Fibroblast of the conjunctiva (primary cell): ENCODE data around the gene ADAM23.

Source experiments
- DNase-seq: peaks from one replicate; pipeline ENCODE4 v3.0.0-alpha.2; 2010; ENCODE audit warnings: low read depth

Gene ADAM23

GRCh38 chr2:206565666-206566065 lies 122.3 kb downstream of the ADAM23 start:
- no peak for DNase-seq

DNA sequence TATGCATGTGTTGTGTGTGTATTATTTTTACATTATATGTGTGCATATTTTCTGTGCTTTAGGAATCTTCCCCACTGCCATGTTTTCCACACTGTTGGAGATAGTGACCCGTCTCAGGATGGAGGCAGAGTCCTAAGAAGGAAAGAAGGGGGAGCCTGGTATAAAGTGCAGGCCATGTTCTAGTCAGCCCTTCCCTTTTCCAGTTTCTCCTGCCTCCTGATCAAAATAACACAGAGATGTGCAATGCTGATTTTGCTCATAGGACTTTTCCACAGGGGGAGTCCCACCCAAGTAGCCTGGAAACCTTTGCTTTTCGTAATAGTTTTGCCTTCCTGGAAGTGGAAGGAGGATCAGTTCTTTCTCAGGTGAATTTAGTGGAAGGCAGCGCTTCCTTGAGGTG lies 126.1 kb downstream of the ADAM23 start:
- no peak for DNase-seq

GRCh38 chr2:206570199-206570598 lies 126.9 kb downstream of the ADAM23 start:
- DNase-seq: no peak

DNA sequence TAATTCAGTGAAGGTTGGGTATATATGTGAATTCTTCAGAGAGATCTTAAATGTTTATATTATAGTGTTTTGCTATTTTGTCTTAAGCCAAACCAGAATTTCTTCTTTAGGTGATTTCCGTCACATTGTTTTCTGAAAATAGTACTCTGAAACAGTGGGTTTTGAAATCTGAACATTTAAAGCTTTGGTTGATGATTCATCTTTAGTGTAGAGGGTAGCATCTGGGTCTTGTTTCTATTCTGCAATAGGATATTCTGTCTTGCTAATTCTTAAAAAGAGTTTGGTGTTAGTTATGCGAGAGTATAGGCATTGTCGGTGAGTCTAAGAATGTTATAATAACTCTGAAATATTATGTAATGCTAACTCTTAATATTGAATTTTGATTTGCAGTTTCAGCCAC lies 129.4 kb downstream of the ADAM23 start:
- DNase-seq: no peak

DNA sequence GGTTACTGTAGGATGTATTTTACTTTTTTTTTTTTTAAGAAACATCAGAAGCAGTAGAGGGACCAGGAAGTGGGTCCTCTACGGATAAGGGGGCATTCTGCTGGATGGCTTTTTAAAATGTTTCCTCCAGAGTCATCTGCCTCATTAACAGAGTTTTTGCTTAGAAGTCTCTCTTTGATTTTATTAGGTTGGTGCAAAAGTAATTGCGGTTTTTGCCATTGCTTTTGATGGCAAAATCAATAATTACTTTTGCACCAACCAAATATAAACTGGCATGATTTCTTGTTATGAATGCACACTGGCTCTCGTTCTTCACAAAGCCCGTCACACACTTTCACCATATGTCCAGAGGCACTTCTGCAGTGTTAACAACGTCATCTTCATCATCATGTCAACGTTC lies 130.5 kb downstream of the ADAM23 start:
- DNase-seq: no peak

DNA sequence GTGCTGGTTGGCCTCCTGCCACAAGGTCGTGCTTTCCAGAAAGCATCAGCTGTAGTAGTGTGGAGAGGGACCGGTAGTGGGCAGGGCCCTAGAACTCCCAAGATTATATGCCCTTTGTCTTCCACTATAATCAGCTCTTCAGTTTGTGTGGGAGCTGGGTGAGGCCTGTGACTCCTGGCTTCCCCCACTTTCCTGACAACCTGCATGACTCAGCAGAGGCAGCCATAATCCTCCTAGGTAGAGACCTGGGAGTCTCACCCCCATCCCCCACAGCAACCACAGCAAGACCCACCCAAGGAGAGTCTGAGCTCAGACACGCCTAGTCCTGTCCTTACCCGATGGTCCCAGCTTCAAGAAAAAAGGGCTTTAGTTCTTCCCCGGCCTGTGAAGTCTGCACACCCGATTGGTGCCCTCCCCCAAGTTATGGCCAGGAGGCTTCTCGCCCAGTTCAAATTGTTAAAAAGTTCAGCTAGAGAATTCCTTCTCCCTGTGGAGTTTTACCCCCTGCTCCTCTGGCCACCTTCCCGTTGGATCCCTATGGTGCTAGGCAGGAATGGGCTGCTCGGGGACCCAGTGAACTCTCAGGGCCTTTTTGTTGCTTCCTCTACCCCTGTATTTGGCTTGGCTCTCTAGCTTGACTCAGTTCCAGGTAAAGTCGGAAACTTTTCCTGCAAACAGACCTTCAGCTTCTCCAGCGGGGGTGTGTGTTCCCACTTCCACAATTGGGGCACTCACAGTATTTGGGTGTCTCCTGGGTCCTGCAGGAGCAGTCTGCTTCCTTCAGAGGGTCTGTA lies 141.2 kb downstream of the ADAM23 start:
- DNase-seq: no peak

DNA sequence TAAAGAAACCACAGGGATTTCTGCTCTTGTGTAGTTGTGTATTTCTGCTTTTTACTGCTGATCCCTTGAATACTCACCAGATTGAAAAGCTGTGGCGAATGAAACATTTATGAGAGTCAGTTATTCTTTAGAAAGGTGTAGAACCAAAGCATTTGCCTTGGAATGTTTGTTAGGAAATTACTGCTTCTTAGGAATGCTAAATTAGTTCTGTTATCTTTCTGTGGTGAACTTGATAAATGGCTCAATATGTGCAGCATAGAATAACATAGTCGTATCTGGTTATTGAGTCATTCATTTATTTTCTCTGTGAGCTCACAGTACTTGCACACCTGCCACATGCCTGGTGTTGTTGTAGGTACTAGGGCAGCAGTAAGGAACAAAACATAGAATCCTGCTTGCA lies 142.0 kb downstream of the ADAM23 start:
- no peak for DNase-seq

DNA sequence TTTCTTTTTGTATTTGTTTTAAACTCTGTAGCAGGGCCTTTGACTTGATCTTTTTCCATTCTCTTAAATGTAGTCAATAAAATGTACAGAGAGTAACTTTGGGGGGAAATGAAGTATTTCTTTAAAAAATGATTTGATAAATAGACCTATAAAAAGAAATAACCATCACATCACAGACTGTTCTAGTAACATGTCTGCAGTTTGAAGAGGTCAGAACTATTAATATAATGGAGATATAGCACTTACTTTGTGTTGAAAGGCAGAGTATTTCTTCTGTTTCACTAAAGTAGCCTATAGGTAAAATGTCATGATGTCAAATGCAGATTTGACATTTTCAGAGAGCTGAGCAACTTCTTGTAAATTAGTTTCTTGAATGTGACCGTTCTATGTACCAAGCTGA lies 143.3 kb downstream of the ADAM23 start:
- no peak for DNase-seq

DNA sequence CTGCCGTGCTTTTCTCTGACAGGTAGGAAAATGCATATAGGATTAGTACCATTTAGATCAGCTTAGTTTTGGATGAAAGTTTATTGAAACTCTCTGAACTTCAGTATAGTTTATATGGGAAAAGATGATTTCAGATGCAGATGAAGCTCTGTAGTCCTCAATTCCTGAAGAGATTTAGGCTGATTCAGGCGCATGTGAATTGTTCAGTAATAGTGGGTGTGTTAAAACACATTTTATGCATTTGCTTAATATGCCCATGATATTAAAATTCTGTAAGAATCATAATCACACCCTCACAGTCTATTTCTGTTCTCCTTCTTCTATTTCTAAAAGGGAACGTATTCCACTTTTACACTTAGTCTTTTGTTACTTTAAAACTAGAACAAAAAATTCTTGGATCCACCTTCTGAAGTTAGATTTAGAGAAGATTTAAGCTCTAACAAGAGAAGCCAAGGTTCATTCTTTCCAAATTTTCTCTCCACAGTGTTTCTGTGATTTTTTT lies 154.4 kb downstream of the ADAM23 start:
- DNase-seq: no peak

DNA sequence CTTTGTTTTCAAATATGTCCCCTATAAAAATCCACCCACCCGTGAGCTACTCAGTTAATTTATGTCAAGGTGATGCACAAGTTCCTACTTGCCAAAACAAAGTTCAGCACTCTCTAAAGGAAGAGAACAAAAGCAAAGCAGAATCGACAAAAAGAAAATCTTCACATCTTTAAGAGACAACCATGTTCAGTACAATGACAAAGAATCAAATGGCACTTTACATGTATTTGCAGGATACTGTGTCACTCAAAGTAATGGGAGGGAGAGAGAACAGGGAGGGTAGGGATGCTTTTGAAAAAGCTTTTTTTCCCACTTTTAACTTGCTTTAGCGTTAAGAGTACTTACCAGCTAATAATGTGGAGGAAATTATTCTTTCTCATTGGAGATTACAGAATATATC lies 159.9 kb downstream of the ADAM23 start:
- no peak for DNase-seq

GRCh38 chr2:206610451-206610850 lies 167.1 kb downstream of the ADAM23 start:
- no peak for DNase-seq

DNA sequence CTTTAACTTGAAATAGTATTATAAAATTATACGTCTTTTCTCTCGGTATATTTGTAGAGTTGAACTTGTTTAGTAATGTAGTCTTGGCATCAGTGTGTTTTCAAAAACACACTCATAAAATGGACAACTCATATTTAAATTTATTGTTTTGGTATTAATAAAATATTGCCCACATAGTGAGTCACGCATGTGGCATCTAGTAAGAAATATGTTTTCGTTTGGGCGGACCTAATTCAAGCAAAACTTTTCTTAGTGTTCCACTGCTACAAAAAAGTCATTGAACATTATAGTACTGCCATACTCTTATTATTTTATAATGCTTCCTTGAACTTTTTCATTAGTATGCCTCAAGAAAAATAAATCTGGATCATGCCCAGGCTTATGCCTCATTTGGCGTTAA lies 167.9 kb downstream of the ADAM23 start:
- no peak for DNase-seq

GRCh38 chr2:206611736-206612135 lies 168.4 kb downstream of the ADAM23 start:
- DNase-seq: no peak

DNA sequence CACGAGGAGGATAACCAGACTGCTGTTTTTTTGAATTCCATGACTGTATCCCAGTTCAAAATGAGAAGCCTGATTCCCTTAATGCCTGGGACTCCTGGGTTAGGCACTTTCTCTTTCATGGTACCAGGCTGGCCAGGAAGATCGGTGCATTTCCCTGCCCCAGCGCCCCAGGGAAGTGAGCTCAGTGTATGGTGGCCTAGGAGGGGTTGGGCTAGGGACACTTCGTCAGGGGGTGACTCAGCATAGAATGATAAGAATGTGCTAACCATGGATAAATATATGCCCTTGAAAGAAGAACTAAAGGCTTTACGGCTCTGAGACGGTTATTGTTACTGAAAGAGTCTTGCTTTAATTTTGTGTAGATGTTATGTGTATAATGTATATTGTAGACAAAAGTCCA lies 171.5 kb downstream of the ADAM23 start:
- DNase-seq: no peak

GRCh38 chr2:206615417-206616089 lies 172.2 kb downstream of the ADAM23 start:
- DNase-seq: no peak

GRCh38 chr2:206616151-206616550 lies 172.8 kb downstream of the ADAM23 start:
- no peak for DNase-seq

DNA sequence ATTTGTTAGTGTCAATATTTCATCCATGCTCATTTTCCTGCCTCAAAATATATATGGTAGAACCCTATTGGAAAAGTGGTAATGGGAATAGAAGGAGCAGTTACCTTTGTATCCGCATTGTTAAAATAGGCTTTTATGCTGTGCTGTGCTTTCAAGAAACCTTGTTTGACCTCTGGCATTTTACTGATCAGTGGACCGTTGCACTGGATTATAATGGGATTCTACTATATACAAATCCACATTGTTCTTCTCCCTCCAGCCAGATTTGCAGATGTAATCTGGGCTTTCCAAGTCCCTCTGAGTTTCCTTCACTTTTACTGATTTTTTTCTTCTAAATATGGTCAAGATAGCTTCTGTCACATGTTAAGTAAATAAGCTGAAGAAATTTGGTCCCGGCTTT lies 175.7 kb downstream of the ADAM23 start:
- DNase-seq: no peak

GRCh38 chr2:206626108-206626507 lies 182.8 kb downstream of the ADAM23 start:
- no peak for DNase-seq

GRCh38 chr2:206627632-206628031 lies 184.3 kb downstream of the ADAM23 start:
- no peak for DNase-seq

DNA sequence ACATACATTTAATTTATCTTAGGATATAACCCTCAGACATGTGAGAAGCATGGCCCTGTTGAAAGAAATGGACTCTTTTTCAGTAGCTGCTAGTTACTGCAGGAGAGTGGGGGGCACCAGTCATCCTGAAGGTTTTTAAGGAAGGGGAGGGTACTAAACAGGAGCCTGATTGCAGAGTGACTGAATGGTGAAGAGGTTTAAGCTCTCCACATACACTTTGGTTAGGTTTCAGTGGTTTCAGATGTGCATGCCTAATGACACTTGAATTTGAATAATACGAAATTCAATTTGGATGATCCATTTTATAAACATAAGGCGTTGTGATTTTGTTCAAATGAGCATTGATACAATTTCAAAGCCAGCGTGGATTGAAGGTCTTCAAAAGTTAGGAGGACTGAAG lies 188.0 kb downstream of the ADAM23 start:
- no peak for DNase-seq

DNA sequence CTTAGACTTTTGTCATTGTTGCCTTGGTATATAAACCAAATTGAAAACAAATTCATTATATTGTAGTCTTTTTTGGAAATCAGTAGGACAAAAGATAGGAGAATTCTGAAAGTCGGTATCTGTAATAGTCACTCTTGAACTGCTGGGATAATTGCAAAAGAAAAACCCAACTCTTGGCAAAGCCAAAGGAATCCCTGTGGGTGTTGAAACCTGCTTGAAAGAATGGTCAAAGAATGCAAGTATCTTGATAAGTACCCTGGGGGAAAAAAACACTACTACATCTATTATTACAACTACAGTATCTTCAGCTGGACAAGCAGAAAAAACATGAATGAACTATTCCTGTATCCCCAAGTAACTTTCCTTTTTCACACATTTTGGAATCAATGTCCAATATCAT lies 191.7 kb downstream of the ADAM23 start:
- DNase-seq: no peak

DNA sequence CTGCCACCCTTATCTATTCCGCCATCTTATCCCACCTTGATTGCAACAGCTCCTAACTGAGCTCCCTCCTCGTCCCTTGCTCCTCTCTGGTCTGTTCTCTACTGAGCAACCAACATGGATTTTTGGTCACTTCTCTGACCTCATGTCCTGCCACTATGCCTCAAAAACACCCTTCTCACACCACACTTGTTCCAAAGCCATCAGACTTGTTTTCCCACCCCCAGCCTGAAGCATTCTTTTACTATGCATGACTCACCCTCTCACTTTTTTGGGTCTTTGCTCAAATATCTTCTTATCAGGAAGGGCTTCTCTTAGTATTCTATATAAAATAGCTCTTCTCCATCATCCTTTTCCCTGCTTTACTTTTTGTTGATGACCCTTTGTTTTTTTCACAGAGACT lies 196.3 kb downstream of the ADAM23 start:
- no peak for DNase-seq

GRCh38 chr2:206641226-206641625 lies 197.9 kb downstream of the ADAM23 start:
- DNase-seq: no peak
